Right lobe of liver (tissue), 6 donors: Measurements from ENCODE around the gene TMEM151B. TPM values are rescaled to one million over a fixed set of nuclear protein-coding genes. Genes with fewer than 3 reads are reported as not detected.
A peak's percentile ranks its signal among the peaks of the same experiment; 100 is the strongest.

Experiments used
- ATAC-seq, 4 donors: fragments of 200-7000 bp; cut with Tn5 transposase; one replicate each; pipeline ENCODE4 v1.9.1; 2020; ENCODE audit warnings: mild to moderate bottlenecking in 4 of 4, moderate library complexity in 4 of 4
- DNase-seq, 3 donors: peaks; one replicate each; pipeline ENCODE4 v3.0.0-alpha.2; 2020
- H3K27ac ChIP-seq, 3 donors: fragments of 200-600 bp; one replicate each; pipeline ENCODE4 v1.8.0; 2022
- H3K27me3 ChIP-seq, 2 donors: fragments of 200-600 bp; one replicate each; pipeline ENCODE4 v1.8.0; 2022
- H3K36me3 ChIP-seq, 4 donors: fragments of 200-600 bp; sonication (generic) in 1 of 4; one replicate each; pipeline versions ENCODE4 v1.5.1 to v1.8.0; 2017 to 2022; ENCODE audit warnings: control low read depth in 1 of 4
- H3K4me1 ChIP-seq, 4 donors: fragments of 200-600 bp; sonication (generic) in 1 of 4; one replicate each; pipeline versions ENCODE4 v1.5.1 to v1.8.0; 2017 to 2022; ENCODE audit warnings: control low read depth in 1 of 4
- H3K4me3 ChIP-seq, 3 donors: fragments of 200-600 bp; one replicate each; pipeline ENCODE4 v1.8.0; 2022
- H3K9me3 ChIP-seq, 4 donors: fragments of 200-600 bp; sonication (generic) in 1 of 4; one replicate each; pipeline versions ENCODE4 v1.5.1 to v1.8.0; 2017 to 2022; ENCODE audit warnings: control low read depth in 1 of 4
- CTCF ChIP-seq, 4 donors: fragments of 200-600 bp in 3 of 4; fragments of 450-650 bp in 1 of 4; IDR thresholded peaks; one replicate each; pipeline versions ENCODE4 v1.5.1 to v1.8.0; 2016 to 2022; ENCODE audit warnings: antibody characterized with exemption in 4 of 4, mild to moderate bottlenecking in 2 of 4
- POLR2A ChIP-seq: fragments of 450-650 bp; IDR thresholded peaks from one replicate; pipeline ENCODE4 v1.6.1; 2017; ENCODE audit warnings: antibody characterized with exemption, mild to moderate bottlenecking
- WGBS: methylation state at CpG from one replicate; pipeline ENCODE4 v1.1.6; 2018; ENCODE audit warnings: low coverage, low lambda C conversion rate; ENCODE audit not compliant: insufficient coverage; ENCODE audit errors: missing lambda C conversion rate; 5-methylcytosine and 5-hydroxymethylcytosine counted together
- intact Hi-C, 2 donors: fragments of 100-400 bp; cut with DNase I; formaldehyde crosslinking; loops; one replicate each; pipeline versions ENCODE4 v1.11.2 to v1.14.1; 2022
- total RNA-seq, 6 experiments: library from RNA; depleted of rRNA in 2 of 6; stranded (reverse); fragments of >200 nt in 2 of 6; fragmentation: NEBNext Ultra II Directional in 3 of 6; extraction: Animal tissue kit (Norgen Biotek cat#: 25700) in 3 of 6; gene quantifications; one replicate each; pipeline versions ENCODE4 v1.1.0 to v1.2.4, GENCODE V29; 2016 to 2023
- donor health status: DM: no; HTN: yes; CAD: no.
- donor health status: DM: no; HTN: no; CAD: no.
- donor health status: DM: no; HTN: no; CAD: no.
- donor health status: DM: no; HTN: yes; CAD: no.
- donor health status: DM: no; HTN: yes; CAD: no.

TMEM151B gene
- total RNA-seq, 6 experiments from 2014 or later, result not detected

DNA sequence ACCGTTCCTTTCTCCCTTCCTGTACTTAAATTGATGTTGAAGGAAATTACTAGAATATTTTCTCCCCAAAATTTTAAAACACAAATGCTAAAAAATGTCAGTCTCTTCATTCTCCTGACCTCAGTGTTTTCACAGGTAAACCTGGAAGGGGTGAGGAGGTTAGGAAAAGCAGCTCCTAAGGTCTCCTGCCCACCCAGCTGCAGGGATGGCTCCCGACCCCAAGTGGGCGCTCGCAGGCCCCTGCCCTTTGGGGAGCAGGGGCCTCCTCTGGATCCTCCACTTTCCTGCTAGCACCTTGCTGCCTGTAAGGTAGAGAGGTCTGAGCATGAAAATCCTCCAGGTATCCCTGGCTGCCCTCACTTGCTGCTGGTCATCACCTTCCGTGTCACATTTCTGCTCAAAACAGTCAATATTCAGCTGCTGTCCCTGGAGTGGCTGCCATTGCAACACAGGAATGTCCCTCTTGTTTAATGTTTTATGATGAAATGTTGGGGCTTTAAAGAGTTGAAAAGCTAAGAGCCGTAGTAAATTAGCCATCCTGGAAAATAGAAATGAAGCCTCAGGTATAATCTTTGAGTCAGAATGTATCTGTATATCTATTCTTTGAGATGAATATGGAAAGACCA is 34.2 kb upstream of the TMEM151B start:
- H3K27me3 ChIP-seq, result no peaks in the 10 kb centered on the region
- intact Hi-C loops, result loop anchor here in 1 of 2 donors (10.0 kb wide), 2 partner anchors 61 to 131 kb away; no protein-coding TSS in a partner anchor
- WGBS, result 53% methylated on average over 5 of the region's 6 CpGs
- H3K4me1 ChIP-seq, result peaks cover 0 to 45% (median 23%) of the 10 kb centered on the region in 4 donors
- DNase-seq (peak in 2 of 3 donors; percentile 58 to 75), ATAC-seq (peak; percentile 0 to 19 (median 8))
- no peaks in the 10 kb centered on the region for H3K9me3 ChIP-seq
- peaks cover 0 to 12% (median 0%) of the 10 kb centered on the region in 4 donors for H3K36me3 ChIP-seq
- TF ChIP-seq POLR2A (no peak), CTCF (IDR thresholded peaks at IDR 0.05) (peak in 3 of 4 donors; percentile 4 to 24 (median 5))
- no peak overlapping the region for H3K4me3 ChIP-seq
- peak overlapping the region; percentile 97 to 99 (median 98) for H3K27ac ChIP-seq

DNA sequence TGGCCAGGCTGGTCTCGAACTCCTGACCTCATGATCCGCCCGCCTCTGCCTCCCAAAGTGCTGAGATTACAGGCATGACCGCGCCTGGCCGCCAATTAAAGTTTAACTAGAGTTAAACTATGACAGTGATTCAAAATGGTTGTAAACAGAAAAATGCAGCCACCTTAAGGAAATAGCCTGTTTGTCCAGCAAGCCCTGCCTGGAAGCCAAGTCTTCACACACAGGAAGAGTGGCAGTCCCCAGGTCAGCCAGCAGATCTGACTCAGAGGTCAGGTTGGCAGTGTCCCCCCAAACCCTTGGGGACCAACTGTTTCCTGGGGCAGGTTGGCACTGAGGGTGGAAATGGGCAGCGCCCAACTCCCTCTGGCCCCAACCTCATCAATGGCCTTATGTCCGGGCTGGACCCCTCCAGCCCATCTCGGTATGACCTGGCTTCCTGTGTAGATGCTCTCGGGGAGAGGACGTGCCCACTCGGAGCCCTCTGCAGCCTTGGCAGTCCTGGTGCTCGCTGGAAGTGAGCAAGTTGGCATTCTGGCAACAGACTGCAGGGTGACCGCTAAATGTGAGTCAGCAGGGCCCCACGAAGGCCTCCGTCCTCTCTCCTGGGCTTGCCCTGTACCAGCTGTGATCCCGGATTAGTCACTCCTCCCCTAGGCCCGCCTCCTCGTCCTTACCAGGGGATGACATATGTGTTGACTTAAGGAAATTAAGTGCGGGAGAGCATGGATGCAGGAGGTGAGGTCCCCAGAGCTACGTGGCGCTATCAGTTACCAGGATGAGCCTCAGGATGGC is 33.0 kb upstream of the TMEM151B start:
- intact Hi-C loops, result loop anchor here in 1 of 2 donors (10.0 kb wide), 2 partner anchors 62 to 132 kb away; no protein-coding TSS in a partner anchor
- Histone ChIP-seq H3K4me1 (peaks cover 0 to 45% (median 23%) of the 10 kb centered on the region in 4 donors), H3K27me3 (no peaks in the 10 kb centered on the region), H3K36me3 (peaks cover 0 to 8% (median 0%) of the 10 kb centered on the region in 4 donors), H3K4me3 (peak overlapping the region; percentile 44 to 67 (median 62)), H3K27ac (peak overlapping the region; percentile 97 to 99 (median 98)), H3K9me3 (no peaks in the 10 kb centered on the region)
- ATAC-seq (peak; percentile 80 to 92 (median 84)), DNase-seq (peak; percentile 93 to 96 (median 96))
- WGBS, result 9% methylated on average over 14 of the region's 22 CpGs
- no peak for TF ChIP-seq CTCF (IDR thresholded peaks at IDR 0.05)
- TF ChIP-seq POLR2A, result peak; percentile 94

- H3K4me1 ChIP-seq, result peaks cover 0 to 42% (median 21%) of the 10 kb centered on the region in 4 donors
- WGBS, result 0% methylated on average over 10 of the region's 42 CpGs
- no peaks in the 10 kb centered on the region for H3K27me3 ChIP-seq
- H3K9me3 ChIP-seq, result no peaks in the 10 kb centered on the region
- H3K4me3 ChIP-seq, result peak overlapping the region; percentile 44 to 67 (median 62)
- peaks cover 0 to under 1% (median 0%) of the 10 kb centered on the region in 4 donors for H3K36me3 ChIP-seq
- intact Hi-C loops, result loop anchor here in 1 of 2 donors (10.0 kb wide), 2 partner anchors 63 to 133 kb away; no protein-coding TSS in a partner anchor
- ATAC-seq (peak; percentile 67 to 81 (median 72)), DNase-seq (peak; percentile 85 to 88 (median 85))
- TF ChIP-seq CTCF (IDR thresholded peaks at IDR 0.05) (peak; percentile 97 to 99 (median 98)), POLR2A (no peak)
- peak overlapping the region; percentile 97 to 99 (median 98) for H3K27ac ChIP-seq
These were observed 32.3 kb upstream of the TMEM151B start for GRCh38 chr6:44237813-44238433.

GRCh38 chr6:44238687-44239350 is 31.4 kb upstream of the TMEM151B start:
- Histone ChIP-seq H3K4me1 (peaks cover 0 to 35% (median 17%) of the 10 kb centered on the region in 4 donors), H3K27ac (no peak overlapping the region), H3K9me3 (no peaks in the 10 kb centered on the region), H3K4me3 (no peak overlapping the region), H3K36me3 (no peaks in the 10 kb centered on the region), H3K27me3 (no peaks in the 10 kb centered on the region)
- 58% methylated on average over 6 of the region's 7 CpGs for WGBS
- intact Hi-C loops, result loop anchor here in 1 of 2 donors (10.0 kb wide), 2 partner anchors 64 to 134 kb away; no protein-coding TSS in a partner anchor
- no peak for ATAC-seq
- peak in 1 of 3 donors; percentile 24 for DNase-seq
- TF ChIP-seq POLR2A (no peak), CTCF (IDR thresholded peaks at IDR 0.05) (no peak)
